Measurements from ENCODE around the gene PLCB1.

Gene PLCB1

DNA sequence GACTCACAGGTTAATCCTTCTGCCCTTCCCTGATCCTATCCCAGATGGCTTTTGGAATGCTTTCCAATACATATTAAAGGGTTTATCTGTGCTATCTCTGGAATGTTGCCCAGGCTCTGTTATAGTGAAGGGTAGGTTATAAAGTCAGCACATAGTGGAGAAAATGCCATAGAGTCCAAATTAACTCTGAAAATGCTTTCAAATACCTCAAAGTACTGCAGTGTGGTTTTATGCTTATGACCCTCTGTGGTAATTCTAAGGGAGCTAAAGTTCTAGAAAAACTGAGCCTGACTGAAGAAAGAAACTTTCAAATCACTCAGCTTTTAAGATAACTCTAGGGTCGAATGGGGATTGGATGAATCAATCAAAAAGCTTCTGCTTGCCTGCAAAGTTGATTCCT, 159.8 kb downstream of the PLCB1 start:
- no peak overlapping the region for H3K9ac ChIP-seq (ENCODE audit: insufficient read length)
- no peak overlapping the region for H3K4me3 ChIP-seq
- H3K36me3 ChIP-seq (ENCODE audit: insufficient read depth, low read length): no peaks in the 10 kb centered on the region
- DNase-seq (ENCODE audit: low read depth, low spot score): no peak
- no peaks in the 10 kb centered on the region for H3K9me3 ChIP-seq (ENCODE audit: low read depth, low read length)
- TF ChIP-seq FOXP2 (optimal IDR thresholded peaks at IDR 0.05; ENCODE audit: control extremely low read depth, extremely low read length, insufficient read depth) (no peak), EZH2 (IDR thresholded peaks at IDR 0.05) (no peak), POLR2AphosphoS5 (IDR thresholded peaks at IDR 0.05; ENCODE audit: borderline replicate concordance, low read depth, low read length) (no peak)
- H3K27ac ChIP-seq: no peak overlapping the region

DNA sequence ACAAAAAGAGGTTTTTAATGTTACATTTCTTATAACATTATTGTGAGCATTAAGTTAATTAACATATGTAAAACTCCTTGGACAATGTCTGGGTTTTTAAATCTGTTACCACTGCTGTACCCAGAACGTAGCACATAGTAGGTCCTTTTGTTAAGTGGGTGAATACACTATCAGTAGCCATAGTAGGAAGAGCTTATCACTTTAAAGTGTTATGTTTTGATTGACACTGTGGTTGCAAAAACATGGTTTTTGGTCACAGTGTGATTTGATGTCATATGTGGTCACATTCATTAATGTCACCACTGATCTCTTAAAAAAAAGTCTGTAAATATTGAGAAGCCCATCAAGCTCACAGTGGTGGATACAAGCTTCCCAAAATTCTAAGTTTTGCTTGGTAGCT, 160.7 kb downstream of the PLCB1 start:
- Histone ChIP-seq H3K9ac (ENCODE audit: insufficient read length) (no peak overlapping the region), H3K27ac (no peak overlapping the region), H3K9me3 (ENCODE audit: low read depth, low read length) (no peaks in the 10 kb centered on the region), H3K36me3 (ENCODE audit: insufficient read depth, low read length) (no peaks in the 10 kb centered on the region), H3K4me3 (no peak overlapping the region)
- no peak for DNase-seq (ENCODE audit: low read depth, low spot score)
- TF ChIP-seq FOXP2 (optimal IDR thresholded peaks at IDR 0.05; ENCODE audit: control extremely low read depth, extremely low read length, insufficient read depth): no peak
- no peak for TF ChIP-seq POLR2AphosphoS5 (IDR thresholded peaks at IDR 0.05; ENCODE audit: borderline replicate concordance, low read depth, low read length)
- TF ChIP-seq EZH2 (IDR thresholded peaks at IDR 0.05): no peak

DNA sequence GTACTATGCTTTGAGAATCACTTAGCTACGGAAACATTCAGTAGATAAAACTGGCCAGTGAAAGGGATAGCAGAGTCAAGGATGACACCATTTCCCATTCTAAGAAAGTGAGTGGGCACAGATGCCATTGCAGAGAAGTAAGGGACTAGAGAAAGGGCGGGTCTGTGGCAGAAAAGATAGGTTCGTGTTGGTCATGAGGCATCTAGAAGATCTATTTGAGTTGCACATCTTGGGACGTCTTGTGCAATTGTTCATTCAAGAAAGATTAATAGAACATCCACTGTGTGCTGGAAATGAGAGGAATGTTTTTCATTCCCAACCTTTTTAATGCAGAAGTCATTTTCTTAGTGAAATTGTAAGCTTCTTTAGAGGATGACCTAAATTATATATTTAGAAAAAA, 161.7 kb downstream of the PLCB1 start:
- no peak overlapping the region for H3K27ac ChIP-seq
- no peak for TF ChIP-seq FOXP2 (optimal IDR thresholded peaks at IDR 0.05; ENCODE audit: control extremely low read depth, extremely low read length, insufficient read depth)
- no peak for TF ChIP-seq EZH2 (IDR thresholded peaks at IDR 0.05)
- no peak for TF ChIP-seq POLR2AphosphoS5 (IDR thresholded peaks at IDR 0.05; ENCODE audit: borderline replicate concordance, low read depth, low read length)
- H3K36me3 ChIP-seq (ENCODE audit: insufficient read depth, low read length): no peaks in the 10 kb centered on the region
- no peak overlapping the region for H3K9ac ChIP-seq (ENCODE audit: insufficient read length)
- no peak overlapping the region for H3K4me3 ChIP-seq
- no peak for DNase-seq (ENCODE audit: low read depth, low spot score)
- H3K9me3 ChIP-seq (ENCODE audit: low read depth, low read length): no peaks in the 10 kb centered on the region

GRCh38 chr20:8296536-8296935, 164.5 kb downstream of the PLCB1 start:
- Histone ChIP-seq H3K9me3 (ENCODE audit: low read depth, low read length) (no peaks in the 10 kb centered on the region), H3K9ac (ENCODE audit: insufficient read length) (no peak overlapping the region), H3K4me3 (no peak overlapping the region), H3K27ac (no peak overlapping the region), H3K36me3 (ENCODE audit: insufficient read depth, low read length) (no peaks in the 10 kb centered on the region)
- no peak for DNase-seq (ENCODE audit: low read depth, low spot score)
- TF ChIP-seq POLR2AphosphoS5 (IDR thresholded peaks at IDR 0.05; ENCODE audit: borderline replicate concordance, low read depth, low read length) (no peak), FOXP2 (optimal IDR thresholded peaks at IDR 0.05; ENCODE audit: control extremely low read depth, extremely low read length, insufficient read depth) (no peak), EZH2 (IDR thresholded peaks at IDR 0.05) (no peak)

DNA sequence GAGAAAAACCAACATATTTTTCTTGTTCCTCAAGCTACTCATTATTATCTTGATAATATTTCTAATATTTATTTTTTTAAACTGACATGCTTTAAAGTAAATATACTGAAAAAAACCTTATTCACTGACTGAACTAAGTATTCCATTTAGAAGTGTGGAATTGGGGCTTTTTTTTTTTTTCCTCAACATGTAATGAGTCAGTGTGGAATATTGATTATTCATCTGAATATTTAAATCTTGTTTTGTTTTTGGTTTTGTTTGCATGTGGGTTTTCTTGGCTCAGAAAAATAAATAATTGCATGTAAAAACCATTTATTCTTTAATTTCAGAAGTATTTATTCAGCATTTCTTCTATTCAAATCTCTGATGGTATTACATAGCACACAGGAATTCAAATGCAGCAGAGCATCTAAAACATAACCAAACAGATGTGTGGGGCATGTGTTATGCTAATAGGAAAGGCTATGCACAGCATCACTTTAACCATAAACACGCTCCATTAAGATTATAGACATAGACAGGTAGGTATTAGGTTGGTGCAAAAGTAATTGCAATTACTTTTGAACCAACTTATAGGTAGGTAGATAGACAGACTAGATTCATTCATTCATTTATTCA, 166.5 kb downstream of the PLCB1 start:
- DNase-seq (ENCODE audit: low read depth, low spot score): no peak
- no peak overlapping the region for H3K4me3 ChIP-seq
- H3K27ac ChIP-seq: no peak overlapping the region
- no peak for TF ChIP-seq EZH2 (IDR thresholded peaks at IDR 0.05)
- no peak overlapping the region for H3K9ac ChIP-seq (ENCODE audit: insufficient read length)
- H3K9me3 ChIP-seq (ENCODE audit: low read depth, low read length): no peaks in the 10 kb centered on the region
- H3K36me3 ChIP-seq (ENCODE audit: insufficient read depth, low read length): no peaks in the 10 kb centered on the region

DNA sequence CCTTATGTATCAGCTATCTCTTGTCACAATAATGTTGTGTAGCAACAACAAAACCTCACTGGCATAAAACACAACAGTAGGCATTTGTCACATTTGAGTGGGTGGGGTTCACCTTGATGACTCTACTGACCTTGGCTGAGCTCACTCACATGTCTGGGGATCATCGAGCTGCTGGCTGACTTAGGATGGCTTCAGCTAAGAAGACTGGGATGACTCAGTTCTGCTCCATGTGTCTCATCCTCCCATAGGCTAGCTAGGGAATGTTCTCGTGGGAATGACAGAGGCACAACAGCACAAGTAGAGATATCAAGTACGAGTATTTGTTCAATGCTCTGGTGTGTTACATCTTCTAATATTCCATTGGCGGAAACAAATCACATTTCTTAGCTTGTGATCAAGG, 167.9 kb downstream of the PLCB1 start:
- H3K4me3 ChIP-seq: no peak overlapping the region
- TF ChIP-seq EZH2 (IDR thresholded peaks at IDR 0.05) (no peak), FOXP2 (optimal IDR thresholded peaks at IDR 0.05; ENCODE audit: control extremely low read depth, extremely low read length, insufficient read depth) (no peak), POLR2AphosphoS5 (IDR thresholded peaks at IDR 0.05; ENCODE audit: borderline replicate concordance, low read depth, low read length) (no peak)
- H3K27ac ChIP-seq: no peak overlapping the region
- DNase-seq (ENCODE audit: low read depth, low spot score): no peak
- no peak overlapping the region for H3K9ac ChIP-seq (ENCODE audit: insufficient read length)
- H3K36me3 ChIP-seq (ENCODE audit: insufficient read depth, low read length): no peaks in the 10 kb centered on the region
- H3K9me3 ChIP-seq (ENCODE audit: low read depth, low read length): no peaks in the 10 kb centered on the region

DNA sequence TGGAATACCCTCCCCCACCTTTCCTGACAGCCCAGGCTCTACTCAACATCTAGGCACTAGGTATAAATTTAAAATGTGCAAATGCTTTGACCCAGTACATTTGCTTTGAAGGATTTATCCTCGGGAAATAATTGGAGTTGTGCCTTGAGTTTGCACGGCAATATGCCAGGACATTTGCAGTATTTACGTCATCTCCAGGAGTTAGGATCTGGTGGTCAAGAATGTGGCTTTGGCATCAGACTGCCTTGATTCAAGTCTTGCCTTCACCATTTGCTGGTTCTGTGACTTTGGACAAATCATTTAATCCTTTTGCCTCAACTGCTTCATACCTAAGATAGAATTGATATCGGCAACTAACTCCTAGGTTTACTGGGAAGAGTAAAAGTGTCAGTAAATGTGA, 169.6 kb downstream of the PLCB1 start:
- DNase-seq (ENCODE audit: low read depth, low spot score): no peak
- Histone ChIP-seq H3K36me3 (ENCODE audit: insufficient read depth, low read length) (no peaks in the 10 kb centered on the region), H3K4me3 (no peak overlapping the region), H3K9me3 (ENCODE audit: low read depth, low read length) (no peaks in the 10 kb centered on the region), H3K9ac (ENCODE audit: insufficient read length) (no peak overlapping the region), H3K27ac (no peak overlapping the region)
- TF ChIP-seq FOXP2 (optimal IDR thresholded peaks at IDR 0.05; ENCODE audit: control extremely low read depth, extremely low read length, insufficient read depth) (no peak), POLR2AphosphoS5 (IDR thresholded peaks at IDR 0.05; ENCODE audit: borderline replicate concordance, low read depth, low read length) (no peak), EZH2 (IDR thresholded peaks at IDR 0.05) (no peak)

DNA sequence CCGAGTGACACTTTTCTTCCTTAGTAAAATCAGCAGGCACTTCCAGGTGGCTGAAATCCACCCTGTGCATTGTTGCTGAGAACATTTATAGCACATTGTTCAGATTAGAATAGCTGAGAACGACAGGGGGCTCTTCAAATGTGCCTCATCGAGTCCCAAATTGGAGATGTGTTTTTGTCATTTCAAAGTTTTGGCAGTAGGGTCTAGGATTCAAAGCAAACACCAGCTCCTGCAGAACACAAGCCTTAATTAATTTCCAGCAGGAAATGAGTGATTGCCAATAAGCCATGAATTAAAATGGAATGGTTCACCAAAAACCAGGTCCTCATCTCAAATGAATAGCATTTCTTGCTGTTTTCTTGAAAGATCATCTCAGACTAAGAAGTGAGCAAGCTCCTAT, 171.6 kb downstream of the PLCB1 start:
- DNase-seq (ENCODE audit: low read depth, low spot score): no peak
- Histone ChIP-seq H3K9ac (ENCODE audit: insufficient read length) (no peak overlapping the region), H3K9me3 (ENCODE audit: low read depth, low read length) (no peaks in the 10 kb centered on the region), H3K27ac (no peak overlapping the region), H3K4me3 (no peak overlapping the region), H3K36me3 (ENCODE audit: insufficient read depth, low read length) (no peaks in the 10 kb centered on the region)
- TF ChIP-seq EZH2 (IDR thresholded peaks at IDR 0.05): no peak
- no peak for TF ChIP-seq POLR2AphosphoS5 (IDR thresholded peaks at IDR 0.05; ENCODE audit: borderline replicate concordance, low read depth, low read length)
- no peak for TF ChIP-seq FOXP2 (optimal IDR thresholded peaks at IDR 0.05; ENCODE audit: control extremely low read depth, extremely low read length, insufficient read depth)

- Histone ChIP-seq H3K4me3 (no peak overlapping the region), H3K27ac (no peak overlapping the region), H3K36me3 (ENCODE audit: insufficient read depth, low read length) (no peaks in the 10 kb centered on the region), H3K9me3 (ENCODE audit: low read depth, low read length) (no peaks in the 10 kb centered on the region), H3K9ac (ENCODE audit: insufficient read length) (no peak overlapping the region)
- DNase-seq (ENCODE audit: low read depth, low spot score): no peak
- TF ChIP-seq POLR2AphosphoS5 (IDR thresholded peaks at IDR 0.05; ENCODE audit: borderline replicate concordance, low read depth, low read length) (no peak), EZH2 (IDR thresholded peaks at IDR 0.05) (no peak), FOXP2 (optimal IDR thresholded peaks at IDR 0.05; ENCODE audit: control extremely low read depth, extremely low read length, insufficient read depth) (no peak)
Measured at GRCh38 chr20:8304124-8304816, 172.2 kb downstream of the PLCB1 start.

Measured in SK-N-MC (cell line).